Neural crest cell (in vitro differentiated cells): ENCODE measurements around the gene PRKCE. TPM values are rescaled to one million over a fixed set of nuclear protein-coding genes. Genes with fewer than 3 reads are reported as not detected.

ENCODE experiments used
- DNase-seq: peaks from one replicate; pipeline ENCODE4 v3.0.0; 2021; ENCODE audit warnings: low read depth, mixed read lengths, low spot score
- H3K27ac Mint-ChIP-seq: one replicate; pipeline ENCODE4 v1.8.0; 2021; ENCODE audit warnings: mild to moderate bottlenecking, mixed read lengths; ENCODE audit not compliant: unreplicated experiment
- H3K27me3 Mint-ChIP-seq: 2 replicates; pipeline ENCODE4 v1.8.0; 2021; ENCODE audit warnings: low read depth, mild to moderate bottlenecking, mixed read lengths
- H3K36me3 Mint-ChIP-seq: 2 replicates; pipeline ENCODE4 v1.8.0; 2021; ENCODE audit warnings: low read depth, mild to moderate bottlenecking, mixed read lengths
- H3K4me1 Mint-ChIP-seq: 2 replicates; pipeline ENCODE4 v1.8.0; 2021; ENCODE audit warnings: mixed read lengths
- H3K4me3 Mint-ChIP-seq: one replicate; pipeline ENCODE4 v1.8.0; 2021; ENCODE audit warnings: mild to moderate bottlenecking, mixed read lengths
- H3K9me3 Mint-ChIP-seq: 2 replicates; pipeline ENCODE4 v1.8.0; 2021; ENCODE audit warnings: mixed read lengths
- CTCF ChIP-seq: fragments of 200-600 bp; sonication (generic); conservative IDR thresholded peaks from 2 replicates; pipeline ENCODE4 v1.5.0; 2021; ENCODE audit warnings: antibody characterized with exemption, mild to moderate bottlenecking
- total RNA-seq: library from RNA; stranded (reverse); gene quantifications from 2 replicates; pipeline ENCODE4 v1.2.1, GENCODE V29; 2021

Gene PRKCE
- total RNA-seq, 1 donor from 2014 or later = 15.6 TPM

GRCh38 chr2:45720210-45720609 is 68.7 kb downstream of the PRKCE start:
- H3K36me3 Mint-ChIP-seq = no peaks in the 10 kb centered on the region
- H3K4me1 Mint-ChIP-seq = peaks cover 4% of the 10 kb centered on the region
- no peak for DNase-seq
- H3K9me3 Mint-ChIP-seq = peaks cover 2% of the 10 kb centered on the region
- H3K27me3 Mint-ChIP-seq = no peaks in the 10 kb centered on the region
- no peak for TF ChIP-seq CTCF
- H3K4me3 Mint-ChIP-seq = no peak overlapping the region
- H3K27ac Mint-ChIP-seq = no peak overlapping the region

GRCh38 chr2:45721150-45721549 is 69.7 kb downstream of the PRKCE start:
- Mint-ChIP-seq H3K27me3 (no peaks in the 10 kb centered on the region), H3K4me3 (no peak overlapping the region), H3K4me1 (peaks cover 4% of the 10 kb centered on the region), H3K36me3 (no peaks in the 10 kb centered on the region), H3K9me3 (no peaks in the 10 kb centered on the region), H3K27ac (no peak overlapping the region)
- no peak for TF ChIP-seq CTCF
- DNase-seq = no peak

GRCh38 chr2:45722477-45722876 is 71.0 kb downstream of the PRKCE start:
- Mint-ChIP-seq H3K4me1 (peaks cover 4% of the 10 kb centered on the region), H3K36me3 (no peaks in the 10 kb centered on the region), H3K9me3 (no peaks in the 10 kb centered on the region), H3K27me3 (no peaks in the 10 kb centered on the region), H3K27ac (no peak overlapping the region), H3K4me3 (no peak overlapping the region)
- TF ChIP-seq CTCF = no peak
- no peak for DNase-seq

GRCh38 chr2:45723857-45724256 is 72.4 kb downstream of the PRKCE start:
- no peaks in the 10 kb centered on the region for H3K9me3 Mint-ChIP-seq
- H3K4me1 Mint-ChIP-seq = peaks cover 4% of the 10 kb centered on the region
- no peak overlapping the region for H3K27ac Mint-ChIP-seq
- no peaks in the 10 kb centered on the region for H3K36me3 Mint-ChIP-seq
- no peak for TF ChIP-seq CTCF
- H3K4me3 Mint-ChIP-seq = no peak overlapping the region
- no peak for DNase-seq
- H3K27me3 Mint-ChIP-seq = no peaks in the 10 kb centered on the region

GRCh38 chr2:45724335-45724734 is 72.9 kb downstream of the PRKCE start:
- H3K4me1 Mint-ChIP-seq = peaks cover 4% of the 10 kb centered on the region
- no peaks in the 10 kb centered on the region for H3K9me3 Mint-ChIP-seq
- H3K27ac Mint-ChIP-seq = no peak overlapping the region
- no peaks in the 10 kb centered on the region for H3K27me3 Mint-ChIP-seq
- no peak overlapping the region for H3K4me3 Mint-ChIP-seq
- DNase-seq = no peak
- no peak for TF ChIP-seq CTCF
- no peaks in the 10 kb centered on the region for H3K36me3 Mint-ChIP-seq

- Mint-ChIP-seq H3K27me3 (no peaks in the 10 kb centered on the region), H3K4me1 (peaks cover 8% of the 10 kb centered on the region), H3K27ac (no peak overlapping the region), H3K4me3 (no peak overlapping the region), H3K9me3 (peaks cover 3% of the 10 kb centered on the region), H3K36me3 (no peaks in the 10 kb centered on the region)
- no peak for TF ChIP-seq CTCF
- no peak for DNase-seq
These were observed 74.3 kb downstream of the PRKCE start for GRCh38 chr2:45725731-45726130.
